IPS DF 19.7 (cell line): ENCODE measurements around the gene DDX25.

Source experiments
- DNase-seq: peaks from one replicate; pipeline ENCODE4 v3.0.0-alpha.2; 2013; ENCODE audit warnings: low read depth, low spot score

Gene DDX25

GRCh38 chr11:125950696-125951651 is 46.7 kb downstream of the DDX25 start:
- DNase-seq, result no peak

GRCh38 chr11:125951731-125952130 is 47.4 kb downstream of the DDX25 start:
- no peak for DNase-seq

- no peak for DNase-seq
Measured at GRCh38 chr11:125952559-125952958, 48.3 kb downstream of the DDX25 start.

- DNase-seq, result no peak
Measured at GRCh38 chr11:125952973-125953372, 48.7 kb downstream of the DDX25 start.

- DNase-seq, result no peak
Measured at GRCh38 chr11:125953401-125953935, 49.2 kb downstream of the DDX25 start.

GRCh38 chr11:125954123-125954944 is 50.0 kb downstream of the DDX25 start:
- no peak for DNase-seq

GRCh38 chr11:125954945-125955640 is 50.8 kb downstream of the DDX25 start:
- DNase-seq, result no peak

- no peak for DNase-seq
Measured at GRCh38 chr11:125955856-125956255, 51.5 kb downstream of the DDX25 start.

- DNase-seq, result no peak
Measured at GRCh38 chr11:125956391-125957134, 52.3 kb downstream of the DDX25 start.

GRCh38 chr11:125957618-125958332 is 53.5 kb downstream of the DDX25 start:
- no peak for DNase-seq

- DNase-seq, result no peak
Measured at GRCh38 chr11:125958872-125959400, 54.6 kb downstream of the DDX25 start.

GRCh38 chr11:125959511-125959910 is 55.2 kb downstream of the DDX25 start:
- no peak for DNase-seq

GRCh38 chr11:125959931-125960330 is 55.6 kb downstream of the DDX25 start:
- DNase-seq, result no peak

- no peak for DNase-seq
Measured at GRCh38 chr11:125960771-125961170, 56.5 kb downstream of the DDX25 start.

GRCh38 chr11:125967515-125967914 is 63.2 kb downstream of the DDX25 start:
- DNase-seq, result no peak

- no peak for DNase-seq
Measured at GRCh38 chr11:125968354-125968753, 64.0 kb downstream of the DDX25 start.

GRCh38 chr11:125971618-125972017 is 67.3 kb downstream of the DDX25 start:
- no peak for DNase-seq

GRCh38 chr11:125974284-125974683 is 70.0 kb downstream of the DDX25 start:
- DNase-seq, result no peak

GRCh38 chr11:125975634-125976033 is 71.3 kb downstream of the DDX25 start:
- no peak for DNase-seq

- no peak for DNase-seq
Measured at GRCh38 chr11:125976156-125976555, 71.8 kb downstream of the DDX25 start.
